Epithelial cell of proximal tubule (primary cell): ENCODE measurements around the gene HSPA12A. TPM values are rescaled to one million over a fixed set of nuclear protein-coding genes. Genes with fewer than 3 reads are reported as not detected.

ENCODE experiments used
- DNase-seq: peaks from one replicate; pipeline ENCODE4 v3.0.0-alpha.2; 2011; ENCODE audit warnings: low read depth
- H3K4me3 ChIP-seq: 2 replicates; pipeline ENCODE4 v1.5.1; 2011; ENCODE audit warnings: low read depth, mild to moderate bottlenecking, low read length
- CTCF ChIP-seq: conservative IDR thresholded peaks from 2 replicates; pipeline ENCODE4 v1.5.1; 2012; ENCODE audit warnings: low read depth, mild to moderate bottlenecking, low read length
- total RNA-seq: library from RNA; depleted of rRNA; stranded (reverse); fragments of >200 nt; gene quantifications from 2 replicates; pipeline ENCODE4 v1.2.3, GENCODE V29; 2015

The HSPA12A gene
- total RNA-seq, 1 donor from 2014 or later = 13.0 TPM

- no peak overlapping the region for H3K4me3 ChIP-seq
- no peak for TF ChIP-seq CTCF
- no peak for DNase-seq
These were observed 1.9 kb upstream of the HSPA12A start for GRCh38 chr10:116744163-116744753.

- H3K4me3 ChIP-seq = peak overlapping the region; percentile 97
- no peak for TF ChIP-seq CTCF
- no peak for DNase-seq
These were observed 1.1 kb upstream of the HSPA12A start for GRCh38 chr10:116743266-116744064.

- TF ChIP-seq CTCF = no peak
- peak overlapping the region; percentile 97 for H3K4me3 ChIP-seq
- no peak for DNase-seq
These were observed 695 bp downstream of the HSPA12A start for GRCh38 chr10:116741391-116742351.

GRCh38 chr10:116740971-116741370, 1.4 kb downstream of the HSPA12A start:
- TF ChIP-seq CTCF = no peak
- DNase-seq = no peak
- H3K4me3 ChIP-seq = peak overlapping the region; percentile 97

- DNase-seq = no peak
- TF ChIP-seq CTCF = no peak
- H3K4me3 ChIP-seq = no peak overlapping the region
These were observed 4.0 kb downstream of the HSPA12A start for GRCh38 chr10:116738339-116738738.

GRCh38 chr10:116737627-116738327, 4.6 kb downstream of the HSPA12A start:
- DNase-seq = no peak
- H3K4me3 ChIP-seq = no peak overlapping the region
- peak; percentile 56 for TF ChIP-seq CTCF
